WTC11 (cell line): ENCODE results near the gene MLLT1. TPM values are rescaled to one million over a fixed set of nuclear protein-coding genes. Genes with fewer than 3 reads are reported as not detected.

Experiments
- ATAC-seq: fragments of 200-7000 bp; cut with Tn5 transposase; 2 replicates; pipeline ENCODE4 v1.10.0; 2021; ENCODE audit warnings: mild to moderate bottlenecking, moderate library complexity
- CTCF ChIA-PET: fragments of 300-600 bp; sonication (Branson Sonifier 250); formaldehyde crosslinking; loops from one replicate; lab custom pipeline; 2021; ENCODE audit warnings: antibody characterized with exemption; lab: Charles Lee
- POLR2A ChIA-PET: fragments of 350-600 bp; sonication (Branson Sonifier 250); formaldehyde crosslinking; loops from one replicate; lab custom pipeline; 2021; ENCODE audit warnings: antibody characterized with exemption; lab: Charles Lee
- DNase-seq: peaks from one replicate; pipeline ENCODE4 v3.0.0; 2021; ENCODE audit warnings: low spot score
- H3K27ac Mint-ChIP-seq: 2 replicates; pipeline ENCODE4 v1.8.0; 2021; ENCODE audit warnings: mixed read lengths
- H3K27me3 Mint-ChIP-seq: 2 replicates; pipeline ENCODE4 v1.8.0; 2021; ENCODE audit warnings: low read depth, mild to moderate bottlenecking, moderate library complexity, mixed read lengths
- H3K36me3 Mint-ChIP-seq: 2 replicates; pipeline ENCODE4 v1.8.0; 2021; ENCODE audit warnings: mixed read lengths
- H3K4me1 Mint-ChIP-seq: 2 replicates; pipeline ENCODE4 v1.8.0; 2022; ENCODE audit warnings: mixed read lengths
- H3K4me3 Mint-ChIP-seq: 2 replicates; pipeline ENCODE4 v1.8.0; 2021; ENCODE audit warnings: mild to moderate bottlenecking, moderate library complexity, mixed read lengths
- H3K9me3 Mint-ChIP-seq: 2 replicates; pipeline ENCODE4 v1.8.0; 2021; ENCODE audit warnings: mixed read lengths
- ATF1 ChIP-seq: sonication (generic); formaldehyde crosslinking; IDR thresholded peaks from 2 replicates; pipeline ENCODE4 v1.8.1; 2023; ENCODE audit warnings: mild to moderate bottlenecking, moderate library complexity, missing genetic modification reagents
- ELF4 ChIP-seq: sonication (generic); formaldehyde crosslinking; IDR thresholded peaks from 2 replicates; pipeline ENCODE4 v1.8.1; 2022; ENCODE audit warnings: low read depth, mild to moderate bottlenecking, moderate library complexity, missing genetic modification reagents
- ERG ChIP-seq: fragments of 250-450 bp; sonication (Bioruptor Pico); IDR thresholded peaks from 2 replicates; pipeline ENCODE4 v1.8.0; 2021; ENCODE audit warnings: mild to moderate bottlenecking
- GABPB1 ChIP-seq: sonication (generic); formaldehyde crosslinking; IDR thresholded peaks from 2 replicates; pipeline ENCODE4 v1.8.1; 2023; ENCODE audit warnings: mild to moderate bottlenecking, missing genetic modification reagents
- GTF2I ChIP-seq: fragments of 250-450 bp; sonication (Bioruptor Pico); conservative IDR thresholded peaks from 2 replicates; pipeline ENCODE4 v1.4.0; 2021; ENCODE audit warnings: mild to moderate bottlenecking
- HMGA2 ChIP-seq: fragments of 250-450 bp; sonication (Bioruptor Pico); IDR thresholded peaks from 2 replicates; pipeline ENCODE4 v1.4.0; 2021; ENCODE audit warnings: mild to moderate bottlenecking, moderate library complexity
- JUN ChIP-seq: sonication (generic); formaldehyde crosslinking; IDR thresholded peaks from 2 replicates; pipeline ENCODE4 v1.8.0; 2023; ENCODE audit warnings: mild to moderate bottlenecking, missing genetic modification reagents
- MXD4 ChIP-seq: fragments of 250-450 bp; sonication (Bioruptor Pico); IDR thresholded peaks from 2 replicates; pipeline ENCODE4 v1.8.0; 2021; ENCODE audit warnings: mild to moderate bottlenecking, moderate library complexity, borderline replicate concordance
- RORB ChIP-seq: fragments of 250-450 bp; sonication (Bioruptor Pico); IDR thresholded peaks from 2 replicates; pipeline ENCODE4 v1.9.0; 2021; ENCODE audit warnings: mild to moderate bottlenecking
- ZNF121 ChIP-seq: sonication (generic); formaldehyde crosslinking; IDR thresholded peaks from 2 replicates; pipeline ENCODE4 v1.8.0; 2023; ENCODE audit warnings: missing genetic modification reagents
- ZNF416 ChIP-seq: fragments of 250-450 bp; sonication (Bioruptor Pico); IDR thresholded peaks from 2 replicates; pipeline ENCODE4 v1.9.0; 2021; ENCODE audit warnings: mild to moderate bottlenecking, inconsistent platforms
- total RNA-seq: library from RNA; stranded (reverse); gene quantifications from 3 replicates; pipeline ENCODE4 v1.2.3, GENCODE V29; 2021
- TF ChIP-seq, protein P1 (sequence below): sonication (generic); formaldehyde crosslinking; IDR thresholded peaks from 2 replicates; pipeline ENCODE4 v1.8.0; 2022; ENCODE audit warnings: mild to moderate bottlenecking, missing genetic modification reagents
- TF ChIP-seq, protein P2 (sequence below): sonication (generic); formaldehyde crosslinking; IDR thresholded peaks from 2 replicates; pipeline ENCODE4 v1.8.1; 2022; ENCODE audit warnings: mild to moderate bottlenecking, moderate library complexity, missing genetic modification reagents
- TF ChIP-seq, protein P3 (sequence below): sonication (generic); formaldehyde crosslinking; IDR thresholded peaks from 2 replicates; pipeline ENCODE4 v1.8.1; 2023; ENCODE audit warnings: mild to moderate bottlenecking, moderate library complexity, missing genetic modification reagents
- TF ChIP-seq, protein P4 (sequence below): sonication (generic); formaldehyde crosslinking; IDR thresholded peaks from 2 replicates; pipeline ENCODE4 v1.8.1; 2023; ENCODE audit warnings: mild to moderate bottlenecking, missing genetic modification reagents

Gene MLLT1
- total RNA-seq, 1 experiment from 2014 or later, result 58.2 TPM

GRCh38 chr19:6275170-6275744 lies 4.5 kb downstream of the MLLT1 start (continued):
- TF ChIP-seq MXD4 (CRISPR knock-in tag) (no peak), ZNF416 (CRISPR knock-in tag) (no peak), JUN (no peak)
- TF ChIP-seq, protein P1, sequence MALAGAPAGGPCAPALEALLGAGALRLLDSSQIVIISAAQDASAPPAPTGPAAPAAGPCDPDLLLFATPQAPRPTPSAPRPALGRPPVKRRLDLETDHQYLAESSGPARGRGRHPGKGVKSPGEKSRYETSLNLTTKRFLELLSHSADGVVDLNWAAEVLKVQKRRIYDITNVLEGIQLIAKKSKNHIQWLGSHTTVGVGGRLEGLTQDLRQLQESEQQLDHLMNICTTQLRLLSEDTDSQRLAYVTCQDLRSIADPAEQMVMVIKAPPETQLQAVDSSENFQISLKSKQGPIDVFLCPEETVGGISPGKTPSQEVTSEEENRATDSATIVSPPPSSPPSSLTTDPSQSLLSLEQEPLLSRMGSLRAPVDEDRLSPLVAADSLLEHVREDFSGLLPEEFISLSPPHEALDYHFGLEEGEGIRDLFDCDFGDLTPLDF (CRISPR knock-in tag), result no peak
- TF ChIP-seq, protein P2, sequence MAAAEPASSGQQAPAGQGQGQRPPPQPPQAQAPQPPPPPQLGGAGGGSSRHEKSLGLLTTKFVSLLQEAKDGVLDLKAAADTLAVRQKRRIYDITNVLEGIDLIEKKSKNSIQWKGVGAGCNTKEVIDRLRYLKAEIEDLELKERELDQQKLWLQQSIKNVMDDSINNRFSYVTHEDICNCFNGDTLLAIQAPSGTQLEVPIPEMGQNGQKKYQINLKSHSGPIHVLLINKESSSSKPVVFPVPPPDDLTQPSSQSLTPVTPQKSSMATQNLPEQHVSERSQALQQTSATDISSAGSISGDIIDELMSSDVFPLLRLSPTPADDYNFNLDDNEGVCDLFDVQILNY (CRISPR knock-in tag), result no peak

DNA sequence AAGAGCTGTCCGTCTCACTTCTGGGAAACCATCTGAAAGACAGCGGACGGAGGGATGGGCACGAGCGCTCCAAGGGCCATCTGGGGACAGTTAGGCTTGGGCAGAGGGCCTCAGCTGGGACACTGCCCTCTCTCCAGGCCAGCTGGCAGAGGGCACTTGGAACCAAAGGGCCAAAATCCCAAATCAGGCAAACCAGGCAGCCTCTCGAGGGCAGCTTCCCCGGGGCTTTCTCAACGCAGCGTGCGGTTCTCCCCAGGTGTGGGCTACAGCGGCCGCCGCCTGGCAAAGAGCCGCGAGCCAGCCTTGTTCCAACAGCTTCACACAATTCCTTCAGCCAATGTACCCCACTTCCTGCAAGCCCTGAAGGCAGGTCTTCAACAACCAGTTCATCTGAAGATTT lies 5.0 kb downstream of the MLLT1 start:
- ChIA-PET POLR2A (no interaction called here), CTCF (interaction anchor here (0.6 to 1.7 kb wide), 4 partner anchors 14 to 97 kb away, joined by 3 to 7 read pairs (median 3); partner anchors contain the start of gene ALKBH7)
- no peak for TF ChIP-seq HMGA2 (CRISPR knock-in tag)
- Mint-ChIP-seq H3K4me1 (peaks cover 78% of the 10 kb centered on the region), H3K4me3 (no peak overlapping the region), H3K9me3 (no peaks in the 10 kb centered on the region), H3K36me3 (peaks cover 12% of the 10 kb centered on the region), H3K27me3 (no peaks in the 10 kb centered on the region), H3K27ac (peak overlapping the region; percentile 72)
- no peak for DNase-seq
- ATAC-seq, result no peak

- no peak for TF ChIP-seq ELF4 (CRISPR knock-in tag)
- peak; percentile 34; the same call in 1 of the 2 replicates for TF ChIP-seq GABPB1
- POLR2A ChIA-PET, result no interaction called here
- peaks cover 15% of the 10 kb centered on the region for H3K36me3 Mint-ChIP-seq
- no peaks in the 10 kb centered on the region for H3K9me3 Mint-ChIP-seq
- no peak overlapping the region for H3K4me3 Mint-ChIP-seq
- peak overlapping the region; percentile 91 for H3K27ac Mint-ChIP-seq
- CTCF ChIA-PET, result interaction anchor here (0.8 to 1.7 kb wide), 3 partner anchors 13 to 98 kb away, joined by 3 to 7 read pairs (median 3); partner anchors contain the start of gene ALKBH7
- H3K4me1 Mint-ChIP-seq, result peaks cover 77% of the 10 kb centered on the region
- no peak for DNase-seq
- no peak for ATAC-seq
- no peaks in the 10 kb centered on the region for H3K27me3 Mint-ChIP-seq
These were observed 5.8 kb downstream of the MLLT1 start for GRCh38 chr19:6273701-6274601.

DNA sequence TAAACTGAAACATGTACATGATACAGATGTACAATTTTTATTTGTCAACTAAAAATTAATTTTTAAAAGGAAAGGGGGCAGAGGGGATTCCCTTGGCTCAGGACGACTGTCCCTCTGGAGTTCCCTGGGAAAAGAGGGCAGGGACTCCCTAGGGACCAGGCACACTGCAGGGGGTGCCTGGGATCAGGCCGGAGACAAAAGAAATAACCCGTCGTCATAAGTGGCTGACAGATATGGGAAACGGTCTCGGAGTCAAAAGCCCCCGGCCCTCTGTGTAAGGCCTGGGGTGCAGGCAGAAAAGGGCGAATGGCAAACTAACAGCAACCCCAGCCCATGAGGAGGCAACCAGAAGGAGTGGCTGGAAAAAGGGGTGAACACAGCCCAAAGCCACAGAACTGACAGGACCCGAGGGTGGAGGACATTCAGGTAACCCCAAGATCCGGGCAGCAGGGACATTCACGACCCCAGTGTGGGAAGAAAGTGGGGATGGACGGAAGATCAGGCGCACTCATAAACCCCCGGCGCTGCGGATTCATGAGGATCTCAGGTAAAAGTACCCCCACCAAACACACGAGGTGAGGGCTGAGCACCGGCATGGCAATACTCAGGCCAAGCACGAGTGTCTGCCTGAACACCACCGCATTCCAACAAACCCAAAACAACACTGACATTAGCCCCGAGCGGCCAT lies 6.7 kb downstream of the MLLT1 start:
- peak overlapping the region; percentile 98 for H3K27ac Mint-ChIP-seq
- H3K36me3 Mint-ChIP-seq, result peaks cover 21% of the 10 kb centered on the region
- no peak for DNase-seq
- no peak for ATAC-seq
- TF ChIP-seq ERG (CRISPR knock-in tag) (no peak), GTF2I (CRISPR knock-in tag) (no peak)
- TF ChIP-seq, all 79 proteins: peak for 0
- Mint-ChIP-seq H3K9me3 (no peaks in the 10 kb centered on the region), H3K27me3 (no peaks in the 10 kb centered on the region), H3K4me1 (peaks cover 68% of the 10 kb centered on the region), H3K4me3 (peak overlapping the region; percentile 19)
- ChIA-PET CTCF (interaction anchor here (1.0 to 3.8 kb wide), 3 partner anchors 12 to 286 kb away, joined by 3 to 39 read pairs (median 36); no protein-coding TSS in a partner anchor), POLR2A (no interaction called here)

DNA sequence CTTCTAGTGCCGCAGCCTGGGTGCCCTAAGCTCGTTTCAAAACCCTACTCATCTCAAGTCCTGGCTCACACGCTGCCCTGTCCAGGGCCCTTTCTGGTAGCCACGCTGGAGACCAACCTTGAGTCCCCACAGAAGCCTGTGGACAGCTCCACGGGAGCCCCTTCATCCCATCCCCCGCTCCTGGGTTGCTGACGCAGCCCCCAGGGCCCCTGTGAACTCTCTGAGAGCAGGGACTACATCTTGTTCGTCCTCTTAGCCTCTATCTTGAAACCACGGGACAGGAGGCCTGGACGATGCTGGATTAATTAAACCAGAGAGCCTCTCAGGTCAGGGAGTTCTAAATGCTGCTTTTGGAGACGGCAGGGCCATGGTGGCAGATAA lies 7.4 kb downstream of the MLLT1 start:
- peaks cover 27% of the 10 kb centered on the region for H3K36me3 Mint-ChIP-seq
- DNase-seq (no peak), ATAC-seq (peak; percentile 11; the same call in 1 of the 2 replicates)
- ChIA-PET POLR2A (no interaction called here), CTCF (interaction anchor here (1.0 to 3.8 kb wide), 9 partner anchors 12 to 285 kb away, joined by 3 to 39 read pairs (median 3); no protein-coding TSS in a partner anchor)
- peak overlapping the region; percentile 98 for H3K27ac Mint-ChIP-seq
- peaks cover 61% of the 10 kb centered on the region for H3K4me1 Mint-ChIP-seq
- TF ChIP-seq ATF1 (CRISPR knock-in tag) (no peak), ZNF121 (no peak), RORB (CRISPR knock-in tag) (no peak)
- TF ChIP-seq, protein P3, sequence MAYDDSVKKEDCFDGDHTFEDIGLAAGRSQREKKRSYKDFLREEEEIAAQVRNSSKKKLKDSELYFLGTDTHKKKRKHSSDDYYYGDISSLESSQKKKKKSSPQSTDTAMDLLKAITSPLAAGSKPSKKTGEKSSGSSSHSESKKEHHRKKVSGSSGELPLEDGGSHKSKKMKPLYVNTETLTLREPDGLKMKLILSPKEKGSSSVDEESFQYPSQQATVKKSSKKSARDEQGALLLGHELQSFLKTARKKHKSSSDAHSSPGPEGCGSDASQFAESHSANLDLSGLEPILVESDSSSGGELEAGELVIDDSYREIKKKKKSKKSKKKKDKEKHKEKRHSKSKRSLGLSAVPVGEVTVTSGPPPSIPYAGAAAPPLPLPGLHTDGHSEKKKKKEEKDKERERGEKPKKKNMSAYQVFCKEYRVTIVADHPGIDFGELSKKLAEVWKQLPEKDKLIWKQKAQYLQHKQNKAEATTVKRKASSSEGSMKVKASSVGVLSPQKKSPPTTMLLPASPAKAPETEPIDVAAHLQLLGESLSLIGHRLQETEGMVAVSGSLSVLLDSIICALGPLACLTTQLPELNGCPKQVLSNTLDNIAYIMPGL (CRISPR knock-in tag), result no peak
- TF ChIP-seq, protein P4, sequence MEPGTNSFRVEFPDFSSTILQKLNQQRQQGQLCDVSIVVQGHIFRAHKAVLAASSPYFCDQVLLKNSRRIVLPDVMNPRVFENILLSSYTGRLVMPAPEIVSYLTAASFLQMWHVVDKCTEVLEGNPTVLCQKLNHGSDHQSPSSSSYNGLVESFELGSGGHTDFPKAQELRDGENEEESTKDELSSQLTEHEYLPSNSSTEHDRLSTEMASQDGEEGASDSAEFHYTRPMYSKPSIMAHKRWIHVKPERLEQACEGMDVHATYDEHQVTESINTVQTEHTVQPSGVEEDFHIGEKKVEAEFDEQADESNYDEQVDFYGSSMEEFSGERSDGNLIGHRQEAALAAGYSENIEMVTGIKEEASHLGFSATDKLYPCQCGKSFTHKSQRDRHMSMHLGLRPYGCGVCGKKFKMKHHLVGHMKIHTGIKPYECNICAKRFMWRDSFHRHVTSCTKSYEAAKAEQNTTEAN (CRISPR knock-in tag), result no peak
- peak overlapping the region; percentile 19 for H3K4me3 Mint-ChIP-seq
- no peaks in the 10 kb centered on the region for H3K27me3 Mint-ChIP-seq
- no peaks in the 10 kb centered on the region for H3K9me3 Mint-ChIP-seq
